ENCODE results near the gene SFMBT1. TPM values are rescaled to one million over a fixed set of nuclear protein-coding genes. Genes with fewer than 3 reads are reported as not detected.

Gene SFMBT1
- total RNA-seq, 1 experiment from 2014 or later, result 14.3 TPM

DNA sequence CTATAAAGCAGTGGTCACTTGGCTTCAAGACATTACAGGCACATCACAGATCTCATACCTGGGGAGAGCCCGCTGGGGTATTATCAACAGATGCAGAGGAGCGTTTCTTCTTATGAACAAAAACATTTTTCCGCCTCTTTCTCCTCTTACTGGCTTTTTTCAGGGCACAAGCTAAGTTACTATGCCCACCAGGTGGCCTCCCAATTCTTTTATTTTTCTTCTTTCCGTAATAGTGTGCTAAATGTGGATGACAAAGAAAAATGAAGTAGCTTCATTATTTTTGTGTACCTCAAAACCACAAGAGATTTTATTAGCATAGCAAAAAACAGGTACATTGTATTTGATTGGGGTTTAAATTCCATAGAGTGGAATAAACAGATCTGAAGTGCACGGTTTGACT, 138.4 kb downstream of the SFMBT1 start:
- no peaks in the 10 kb centered on the region for H4K20me1 ChIP-seq (ENCODE audit: insufficient read depth)
- BruUV-seq (replicated peaks), result no TSS peak
- TF ChIP-seq, protein P1, sequence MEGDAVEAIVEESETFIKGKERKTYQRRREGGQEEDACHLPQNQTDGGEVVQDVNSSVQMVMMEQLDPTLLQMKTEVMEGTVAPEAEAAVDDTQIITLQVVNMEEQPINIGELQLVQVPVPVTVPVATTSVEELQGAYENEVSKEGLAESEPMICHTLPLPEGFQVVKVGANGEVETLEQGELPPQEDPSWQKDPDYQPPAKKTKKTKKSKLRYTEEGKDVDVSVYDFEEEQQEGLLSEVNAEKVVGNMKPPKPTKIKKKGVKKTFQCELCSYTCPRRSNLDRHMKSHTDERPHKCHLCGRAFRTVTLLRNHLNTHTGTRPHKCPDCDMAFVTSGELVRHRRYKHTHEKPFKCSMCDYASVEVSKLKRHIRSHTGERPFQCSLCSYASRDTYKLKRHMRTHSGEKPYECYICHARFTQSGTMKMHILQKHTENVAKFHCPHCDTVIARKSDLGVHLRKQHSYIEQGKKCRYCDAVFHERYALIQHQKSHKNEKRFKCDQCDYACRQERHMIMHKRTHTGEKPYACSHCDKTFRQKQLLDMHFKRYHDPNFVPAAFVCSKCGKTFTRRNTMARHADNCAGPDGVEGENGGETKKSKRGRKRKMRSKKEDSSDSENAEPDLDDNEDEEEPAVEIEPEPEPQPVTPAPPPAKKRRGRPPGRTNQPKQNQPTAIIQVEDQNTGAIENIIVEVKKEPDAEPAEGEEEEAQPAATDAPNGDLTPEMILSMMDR (conservative IDR thresholded peaks at IDR 0.05), result no peak
- no peak for TF ChIP-seq EZH2 (IDR thresholded peaks at IDR 0.05; ENCODE audit: low read depth)
- no peak overlapping the region for H2AFZ ChIP-seq
- 0 out of 2 replicates have a peak, but pooled peaks cover 4% of the 10 kb centered on the region for H3K36me3 ChIP-seq (ENCODE audit: low read depth)
- intact Hi-C loops (cut with micrococcal nuclease; ENCODE audit: unreplicated experiment), result no loop called here
- DNase-seq, result no peak
- no peak overlapping the region for H3K4me3 ChIP-seq
- H3K27me3 ChIP-seq (ENCODE audit: insufficient read depth, low read depth), result no peaks in the 10 kb centered on the region
- POLR2A ChIA-PET (ENCODE audit: unreplicated experiment), result no interaction called here
- no peaks in the 10 kb centered on the region for H3K9me3 ChIP-seq (ENCODE audit: insufficient read depth, low read depth)
- H3K79me2 ChIP-seq (ENCODE audit: low read depth), result no peaks in the 10 kb centered on the region
- H3F3A ChIP-seq (ENCODE audit: insufficient read depth, low read depth), result no peaks in the 10 kb centered on the region
- H3K27ac ChIP-seq, result no peak overlapping the region
- H3K4me1 ChIP-seq (replicated peaks; ENCODE audit: insufficient read depth), result no peaks in the 10 kb centered on the region
- H3K9me2 ChIP-seq (ENCODE audit: insufficient read depth), result no peaks in the 10 kb centered on the region
- H3K4me2 ChIP-seq, result no peak overlapping the region
- CTCF ChIA-PET, result interaction anchor here (0.5 to 0.6 kb wide), 2 partner anchors 15 to 131 kb away, joined by 10 to 16 read pairs; no protein-coding TSS in a partner anchor

DNA sequence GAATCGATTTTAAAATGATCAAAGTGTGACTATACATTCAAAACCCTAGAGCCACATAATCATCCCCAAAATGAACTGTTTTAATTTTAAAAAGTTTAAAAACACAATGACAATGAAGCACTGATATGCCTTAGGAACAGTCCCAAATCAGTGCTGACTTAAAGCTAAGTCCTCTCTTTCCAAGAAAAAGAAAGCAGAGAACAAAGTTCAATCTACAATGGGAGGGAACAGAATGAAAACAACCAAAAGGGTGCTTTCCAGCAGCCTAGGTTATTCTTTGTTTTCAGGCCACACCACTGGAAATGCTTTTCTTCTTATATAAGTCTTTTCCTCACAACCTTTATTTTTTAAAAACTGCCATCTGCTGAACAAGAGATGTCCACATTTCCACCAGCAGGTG, 141.3 kb downstream of the SFMBT1 start:
- no peaks in the 10 kb centered on the region for H3K9me2 ChIP-seq (ENCODE audit: insufficient read depth)
- no TSS peak for BruUV-seq (replicated peaks)
- DNase-seq, result no peak
- H2AFZ ChIP-seq, result no peak overlapping the region
- no peaks in the 10 kb centered on the region for H3K9me3 ChIP-seq (ENCODE audit: insufficient read depth, low read depth)
- H3K4me1 ChIP-seq (replicated peaks; ENCODE audit: insufficient read depth), result no peaks in the 10 kb centered on the region
- no peak overlapping the region for H3K4me3 ChIP-seq
- H4K20me1 ChIP-seq (ENCODE audit: insufficient read depth), result no peaks in the 10 kb centered on the region
- intact Hi-C loops (cut with micrococcal nuclease; ENCODE audit: unreplicated experiment), result no loop called here
- no peaks in the 10 kb centered on the region for H3K27me3 ChIP-seq (ENCODE audit: insufficient read depth, low read depth)
- H3K4me2 ChIP-seq, result no peak overlapping the region
- POLR2A ChIA-PET (ENCODE audit: unreplicated experiment), result no interaction called here
- no peaks in the 10 kb centered on the region for H3K79me2 ChIP-seq (ENCODE audit: low read depth)
- H3K36me3 ChIP-seq (ENCODE audit: low read depth), result 0 out of 2 replicates have a peak, but pooled peaks cover 4% of the 10 kb centered on the region
- H3F3A ChIP-seq (ENCODE audit: insufficient read depth, low read depth), result no peaks in the 10 kb centered on the region
- CTCF ChIA-PET, result no interaction called here
- TF ChIP-seq EZH2 (IDR thresholded peaks at IDR 0.05; ENCODE audit: low read depth), result no peak
- TF ChIP-seq, protein P1 (conservative IDR thresholded peaks at IDR 0.05), result no peak
- no peak overlapping the region for H3K27ac ChIP-seq

DNA sequence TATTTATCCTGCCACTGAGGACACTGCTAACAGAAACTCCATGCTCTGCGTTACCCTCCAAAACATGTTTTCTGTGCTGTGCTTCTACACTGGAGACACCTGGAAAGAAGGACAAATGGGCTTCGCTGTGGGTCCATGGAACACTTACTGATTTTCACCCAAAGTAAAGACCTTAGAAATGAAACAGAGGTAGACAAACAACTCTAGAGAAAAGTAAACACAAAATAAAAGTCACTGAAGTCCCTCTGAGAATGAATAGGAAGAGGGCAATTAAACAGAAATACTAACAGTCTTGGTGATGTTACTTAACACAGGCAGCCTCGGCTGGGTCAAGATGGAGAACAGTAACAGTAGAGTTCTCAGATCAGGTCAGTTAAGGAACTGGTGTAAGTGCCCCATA, 141.9 kb downstream of the SFMBT1 start:
- H3K9me3 ChIP-seq (ENCODE audit: insufficient read depth, low read depth), result no peaks in the 10 kb centered on the region
- CTCF ChIA-PET, result no interaction called here
- no peaks in the 10 kb centered on the region for H3F3A ChIP-seq (ENCODE audit: insufficient read depth, low read depth)
- no peak for TF ChIP-seq EZH2 (IDR thresholded peaks at IDR 0.05; ENCODE audit: low read depth)
- TF ChIP-seq, protein P1 (conservative IDR thresholded peaks at IDR 0.05), result no peak
- intact Hi-C loops (cut with micrococcal nuclease; ENCODE audit: unreplicated experiment), result no loop called here
- no peaks in the 10 kb centered on the region for H3K4me1 ChIP-seq (replicated peaks; ENCODE audit: insufficient read depth)
- BruUV-seq (replicated peaks), result no TSS peak
- H2AFZ ChIP-seq, result no peak overlapping the region
- H4K20me1 ChIP-seq (ENCODE audit: insufficient read depth), result no peaks in the 10 kb centered on the region
- H3K4me3 ChIP-seq, result no peak overlapping the region
- H3K79me2 ChIP-seq (ENCODE audit: low read depth), result no peaks in the 10 kb centered on the region
- no peak overlapping the region for H3K4me2 ChIP-seq
- no peaks in the 10 kb centered on the region for H3K27me3 ChIP-seq (ENCODE audit: insufficient read depth, low read depth)
- POLR2A ChIA-PET (ENCODE audit: unreplicated experiment), result no interaction called here
- 0 out of 2 replicates have a peak, but pooled peaks cover under 1% of the 10 kb centered on the region for H3K36me3 ChIP-seq (ENCODE audit: low read depth)
- no peak overlapping the region for H3K27ac ChIP-seq
- no peaks in the 10 kb centered on the region for H3K9me2 ChIP-seq (ENCODE audit: insufficient read depth)
- DNase-seq, result no peak

Measured in PC-9 (cell line).